ENCODE data around the gene SLC35C1. TPM values are rescaled to one million over a fixed set of nuclear protein-coding genes. Genes with fewer than 3 reads are reported as not detected.

Gene SLC35C1
- total and polyA plus RNA-seq, 2 of the 8 experiments (the other 6 are each of a cell fraction or from before 2014, with no cell fraction given): 4.6 to 10.6 TPM

DNA sequence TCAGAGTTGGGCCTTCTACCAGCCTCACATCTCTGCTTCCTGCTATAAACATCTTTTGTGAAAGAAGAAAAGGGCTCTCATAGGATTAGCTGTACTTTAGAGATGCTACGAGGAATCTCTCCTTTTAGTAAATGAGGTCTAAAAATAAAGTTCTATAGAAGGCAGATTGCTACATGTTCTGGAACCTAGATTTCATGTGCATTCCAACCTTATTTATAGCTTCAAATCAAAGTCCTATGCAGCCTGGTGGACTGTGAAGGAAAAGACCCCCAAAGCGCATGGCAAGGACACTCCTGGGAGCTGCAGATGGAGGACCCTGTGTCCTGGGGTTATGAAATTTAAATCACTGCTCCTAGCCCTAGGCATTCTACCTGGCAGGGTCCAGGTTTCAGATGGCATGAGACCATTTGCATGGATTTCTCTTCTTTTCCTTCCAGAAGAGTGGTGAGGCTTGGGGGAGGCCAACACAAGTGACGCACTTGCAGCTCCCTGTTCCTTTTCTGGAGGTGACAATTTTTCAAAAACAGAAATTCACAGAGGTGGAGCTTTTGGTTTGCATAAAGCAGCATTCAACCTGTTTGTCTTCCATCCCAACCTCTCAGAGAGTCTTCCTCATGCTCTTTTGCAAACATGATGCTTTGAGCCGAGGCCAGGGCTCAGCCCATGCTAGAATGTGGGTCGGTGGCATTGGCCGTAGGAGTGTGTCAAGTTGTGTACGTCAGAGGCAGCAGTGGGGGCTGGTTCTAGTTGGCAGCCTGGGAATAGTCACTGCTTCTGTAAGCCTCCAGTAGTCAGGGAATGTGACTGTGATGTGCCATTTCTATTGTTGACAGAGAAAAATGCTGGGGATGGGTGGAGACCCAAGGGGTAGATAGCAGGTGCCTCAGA is 48.6 kb downstream of the SLC35C1 start:
- Histone ChIP-seq H3K4ac (replicated peaks; ENCODE audit: insufficient read length, low read depth, low read length) (no peak overlapping the region), H3K56ac (replicated peaks; ENCODE audit: insufficient read length, low read depth, low read length) (no peak overlapping the region), H3K23ac (ENCODE audit: insufficient read length) (no peak overlapping the region), H3K9ac (replicated peaks in 1 of 4; ENCODE audit: extremely low read depth in 1 of 4, low read depth in 3 of 4, low read length in 3 of 4) (no peak overlapping the region), H2BK5ac (ENCODE audit: low read depth, low read length) (no peak overlapping the region), H3K27ac (ENCODE audit: low read depth, low read length) (no peak overlapping the region), H4K91ac (replicated peaks; ENCODE audit: insufficient read length, low read length) (no peak overlapping the region), H3K23me2 (ENCODE audit: low read depth, low read length) (no peaks in the 10 kb centered on the region), H3K14ac (ENCODE audit: insufficient read length) (no peak overlapping the region), H2BK120ac (replicated peaks; ENCODE audit: low read depth, low read length) (no peak overlapping the region), H3K4me2 (ENCODE audit: insufficient read depth in 1 of 2, low read depth in 2 of 2, low read length in 2 of 2) (0 out of 4 replicates have a peak overlapping the region, but pooled peaks of 1 of the 2 experiments have one; percentile 32), H3K18ac (ENCODE audit: extremely low read depth, low read length) (no peak overlapping the region), H2BK15ac (ENCODE audit: low read length) (no peak overlapping the region), H3K79me2 (ENCODE audit: control insufficient read depth in 1 of 2, insufficient read depth in 2 of 2, low read length in 2 of 2) (0 out of 4 replicates have a peak, but pooled peaks cover 0 to 5% of the 10 kb centered on the region in 2 experiments), H2BK12ac (ENCODE audit: low read depth, low read length) (no peak overlapping the region), H3K36me3 (ENCODE audit: control insufficient read depth in 2 of 4, insufficient read depth in 4 of 4, low read length in 3 of 4) (peaks cover 0 to 5% (median 3%) of the 10 kb centered on the region in 4 experiments; a peak in 2 of 8 replicates), H3K4me3 (ENCODE audit: extremely low read depth in 1 of 4, insufficient read depth in 2 of 4, low read depth in 3 of 4, low read length in 4 of 4) (peak overlapping the region in 1 of 4 experiments; percentile 6; a peak in 1 of 8 replicates), H3K27me3 (replicated peaks in 1 of 4; ENCODE audit: control insufficient read depth in 3 of 4, extremely low read depth in 1 of 4, insufficient read depth in 3 of 4, low read length in 3 of 4) (peaks cover 0 to 3% (median 0%) of the 10 kb centered on the region in 4 experiments; a peak in 2 of 7 replicates), H4K20me1 (replicated peaks in 1 of 2; ENCODE audit: control insufficient read depth in 1 of 2, insufficient read depth in 2 of 2, low read length in 2 of 2) (peaks cover 2 to 12% of the 10 kb centered on the region in 2 experiments), H4K5ac (ENCODE audit: insufficient read length, low read depth, low read length) (no peak overlapping the region), H3K4me1 (replicated peaks in 1 of 4; ENCODE audit: control insufficient read depth in 3 of 4, insufficient read depth in 4 of 4, low read length in 3 of 4) (peaks cover 8 to 37% (median 20%) of the 10 kb centered on the region in 4 experiments), H2BK20ac (ENCODE audit: low read length) (no peak overlapping the region; the same call in 1 of the 2 replicates), H2AFZ (ENCODE audit: low read length) (no peak overlapping the region), H2AK5ac (ENCODE audit: low read depth, low read length) (no peak overlapping the region), H4K8ac (ENCODE audit: extremely low read depth, insufficient read depth, low read length) (no peak overlapping the region), H3K79me1 (ENCODE audit: low read depth, low read length) (peaks cover 2% of the 10 kb centered on the region; the same call in 1 of the 2 replicates), H3K9me3 (ENCODE audit: insufficient read depth in 2 of 2, low read depth in 1 of 2, low read length in 1 of 2) (no peaks in the 10 kb centered on the region)
- WGBS, 2 experiments (ENCODE audit: extremely low coverage in 1 of 2, insufficient coverage in 1 of 2, insufficient read length in 1 of 2, insufficient replicate concordance in 2 of 2, low coverage in 1 of 2, low lambda C conversion rate in 2 of 2, missing lambda C conversion rate in 1 of 2): 90% methylated on average over 7 of the region's 7 CpGs; no CpG with 5 or more reads in 1 of the 2 experiments
- no peak for DNase-seq (ENCODE audit: low read depth in 1 of 2, low spot score in 2 of 2)
- TF ChIP-seq KDM5A (IDR thresholded peaks at IDR 0.05; ENCODE audit: low read length): no peak
- TF ChIP-seq SAP30 (IDR thresholded peaks at IDR 0.05; ENCODE audit: insufficient read depth, insufficient replicate concordance, low read length): no peak
- TF ChIP-seq JUND (IDR thresholded peaks at IDR 0.05; ENCODE audit: low read length): no peak
- no peak for TF ChIP-seq CHD1 (IDR thresholded peaks at IDR 0.05; ENCODE audit: low read depth, low read length)
- no peak for TF ChIP-seq CBX5 (IDR thresholded peaks at IDR 0.05; ENCODE audit: low read depth, low read length)
- no peak for FAIRE-seq
- CTCF ChIA-PET (ENCODE audit: partially characterized antibody): interaction anchor here (1.1 to 2.7 kb wide), 2 partner anchors 9 to 82 kb away, joined by 5 to 7 read pairs; no protein-coding TSS in a partner anchor
- POLR2A ChIA-PET (ENCODE audit: partially characterized antibody): no interaction called here

Data from H1 (cell line).